A549 (cell line): ENCODE data around the gene EIF3L. TPM values are rescaled to one million over a fixed set of nuclear protein-coding genes. Genes with fewer than 3 reads are reported as not detected.

Source experiments
- ATAC-seq, 2 experiments: fragments of 200-7000 bp in 1 of 2; fragments of >200 bp in 1 of 2; cut with Nextera tagmentation in 1 of 2; cut with Tn5 transposase in 1 of 2; 3 replicates each; pipeline versions ENCODE4 v1.8.0 to v1.9.1; 2018 to 2020; ENCODE audit warnings: mild to moderate bottlenecking in 1 of 2, moderate library complexity in 1 of 2
- CTCF ChIA-PET: fragments of 300-600 bp; sonication (Branson Sonifier 250); formaldehyde crosslinking; extraction: SDS; loops from one replicate; lab custom pipeline; 2021; ENCODE audit warnings: antibody characterized with exemption, inconsistent platforms; lab: Yijun Ruan, JAX
- POLR2A ChIA-PET: fragments of 350-600 bp; formaldehyde crosslinking; extraction: SDS; loops from one replicate; lab custom pipeline; 2021; ENCODE audit warnings: antibody characterized with exemption, inconsistent platforms; lab: Yijun Ruan, JAX
- DNase-seq, 2 experiments: peaks; one replicate each; pipeline versions ENCODE4 v3.0.0 to v3.0.0-alpha.2; 2011 to 2016; ENCODE audit warnings: low read depth in 1 of 2, low spot score in 1 of 2
- FAIRE-seq: peaks from 2 replicates; lab custom pipeline; 2011; peaks lifted over from hg19 to GRCh38; lab: Jason Lieb, UNC
- H3K27ac ChIP-seq, 2 experiments: fragments of >200 bp; sonication (Bioruptor Twin); formaldehyde crosslinking; 3 replicates each; pipeline ENCODE4 v1.5.1; 2016 to 2017
- H3K4me1 ChIP-seq: fragments of >200 bp; sonication (Bioruptor Twin); formaldehyde crosslinking; 3 replicates; pipeline ENCODE4 v1.6.1; 2016
- H3K4me2 ChIP-seq: fragments of >200 bp; sonication (Bioruptor Twin); formaldehyde crosslinking; 3 replicates; pipeline ENCODE4 v1.6.1; 2016
- H3K4me3 ChIP-seq: fragments of >200 bp; sonication (Bioruptor Twin); formaldehyde crosslinking; 3 replicates; pipeline ENCODE4 v1.5.1; 2016
- H3K9me3 ChIP-seq: fragments of >200 bp; sonication (Bioruptor Twin); formaldehyde crosslinking; 3 replicates; pipeline ENCODE4 v1.6.1; 2016
- ATOH8 ChIP-seq: fragments of 250-450 bp; sonication (Bioruptor Pico); IDR thresholded peaks from 2 replicates; pipeline ENCODE4 v1.5.0; 2020; ENCODE audit warnings: low read depth, mild to moderate bottlenecking, moderate library complexity
- BHLHE40 ChIP-seq: IDR thresholded peaks from 2 replicates; pipeline ENCODE4 v1.6.1; 2012; ENCODE audit warnings: low read depth, low read length, inconsistent platforms
- CBX2 ChIP-seq: fragments of 200-600 bp; sonication (generic); IDR thresholded peaks from 2 replicates; pipeline ENCODE4 v1.6.1; 2016; ENCODE audit warnings: low read depth, mild to moderate bottlenecking, borderline replicate concordance
- EP300 ChIP-seq, 2 experiments: fragments of >200 bp; sonication (Bioruptor Twin); formaldehyde crosslinking; IDR thresholded peaks; 2 replicates in 1 of 2; 3 replicates in 1 of 2; pipeline ENCODE4 v1.6.1; 2016 to 2017
- FOXS1 ChIP-seq: fragments of 250-450 bp; sonication (Bioruptor Pico); IDR thresholded peaks from 2 replicates; pipeline ENCODE4 v1.5.0; 2020; ENCODE audit warnings: mild to moderate bottlenecking, moderate library complexity
- HES2 ChIP-seq: fragments of >200 bp; sonication (Bioruptor Twin); formaldehyde crosslinking; IDR thresholded peaks from 2 replicates; pipeline ENCODE4 v1.6.1; 2016
- HOXA7 ChIP-seq: fragments of 250-450 bp; sonication (Bioruptor Pico); IDR thresholded peaks from 2 replicates; pipeline ENCODE4 v1.5.0; 2020; ENCODE audit warnings: mild to moderate bottlenecking, moderate library complexity
- JUNB ChIP-seq: fragments of >200 bp; sonication (Bioruptor Twin); formaldehyde crosslinking; IDR thresholded peaks from 2 replicates; pipeline ENCODE4 v1.6.1; 2016
- MAFK ChIP-seq: fragments of 450-650 bp; IDR thresholded peaks from 2 replicates; pipeline ENCODE4 v1.6.1; 2014; ENCODE audit not compliant: partially characterized antibody
- MAX ChIP-seq: IDR thresholded peaks from 2 replicates; pipeline ENCODE4 v1.6.1; 2012
- MAZ ChIP-seq: fragments of 150-350 bp; IDR thresholded peaks from 2 replicates; pipeline ENCODE4 v1.6.1; 2014; ENCODE audit warnings: antibody characterized with exemption, low read depth, low read length, borderline replicate concordance
- NR3C1 ChIP-seq: fragments of >200 bp; sonication (Bioruptor Twin); formaldehyde crosslinking; IDR thresholded peaks from 3 replicates; pipeline ENCODE4 v1.6.1; 2017
- PBX3 ChIP-seq: IDR thresholded peaks from 2 replicates; pipeline ENCODE4 v1.6.1; 2012
- RARB ChIP-seq: fragments of 250-450 bp; sonication (Bioruptor Pico); IDR thresholded peaks from 2 replicates; pipeline ENCODE4 v1.8.0; 2021; ENCODE audit warnings: mild to moderate bottlenecking, moderate library complexity
- RCOR1 ChIP-seq: fragments of 150-350 bp; IDR thresholded peaks from 2 replicates; pipeline ENCODE4 v1.6.1; 2014; ENCODE audit warnings: antibody characterized with exemption, low read length, low read depth
- TP53 ChIP-seq: fragments of 250-450 bp; sonication (Bioruptor Pico); IDR thresholded peaks from 2 replicates; pipeline ENCODE4 v1.5.0; 2021; ENCODE audit warnings: mild to moderate bottlenecking, moderate library complexity
- ZC3H11A ChIP-seq: fragments of 450-650 bp; IDR thresholded peaks from 2 replicates; pipeline ENCODE4 v1.6.1; 2014; ENCODE audit warnings: antibody characterized with exemption, mild to moderate bottlenecking
- ZFP36 ChIP-seq: fragments of 450-650 bp; IDR thresholded peaks from 2 replicates; pipeline ENCODE4 v1.6.1; 2014; ENCODE audit warnings: borderline replicate concordance; ENCODE audit not compliant: partially characterized antibody
- ZNF302 ChIP-seq: fragments of 250-450 bp; sonication (Bioruptor Pico); IDR thresholded peaks from 2 replicates; pipeline ENCODE4 v1.9.0; 2021; ENCODE audit warnings: inconsistent platforms, mild to moderate bottlenecking, moderate library complexity
- WGBS: methylation state at CpG from one replicate; pipeline ENCODE4 v1.1.6; 2017; ENCODE audit errors: missing lambda C conversion rate; 5-methylcytosine and 5-hydroxymethylcytosine counted together
- polyA plus RNA-seq, 4 experiments: library from polyadenylated mRNA; depleted of rRNA in 3 of 4; stranded (reverse); fragments of >200 nt; fragmentation: RNase III in 1 of 4; extraction: RNeasy Plus Mini Kit Qiagen cat#74134 plus additional on column Dnase treatment in 1 of 4; gene quantifications; 2 replicates in 3 of 4; 3 replicates in 1 of 4; pipeline ENCODE4 v1.2.3, GENCODE V29; 2011 to 2017
- TF ChIP-seq, protein P1 (sequence below): fragments of >200 bp; sonication (Bioruptor Twin); formaldehyde crosslinking; IDR thresholded peaks from 3 replicates; pipeline ENCODE4 v1.5.1; 2016
- TF ChIP-seq, protein P2 (sequence below): fragments of 150-350 bp; IDR thresholded peaks from 2 replicates; pipeline ENCODE4 v1.6.1; 2014; ENCODE audit warnings: low read depth, mild to moderate bottlenecking, low read length

Gene EIF3L
- polyA plus RNA-seq, 2 of the 4 experiments (the other 2 are of a cell fraction) = 218 to 423 TPM

- H3K9me3 ChIP-seq = no peaks in the 10 kb centered on the region
- CTCF ChIA-PET = interaction anchor here (0.7 to 5.3 kb wide), 8 partner anchors 9 to 80 kb away, joined by 3 to 23 read pairs (median 5); no protein-coding TSS in a partner anchor
- no peak for TF ChIP-seq HES2
- TF ChIP-seq RARB (CRISPR knock-in tag) = no peak
- no peak for TF ChIP-seq ZNF302 (CRISPR knock-in tag)
- TF ChIP-seq ZFP36 = peak; percentile 38
- H3K27ac ChIP-seq = peak overlapping the region; percentile 71 to 83
- DNase-seq (no peak), FAIRE-seq (no peak), ATAC-seq (peak in 1 of 2 experiments; percentile 9; a peak in 3 of 6 replicates)
- H3K4me3 ChIP-seq = no peak overlapping the region
- no peak overlapping the region for H3K4me2 ChIP-seq
- H3K4me1 ChIP-seq = peaks cover 43% of the 10 kb centered on the region
- 92% methylated on average over 2 of the region's 2 CpGs for WGBS
- POLR2A ChIA-PET = interaction anchor here (0.6 to 1.9 kb wide), 2 partner anchors 8 to 784 kb away, joined by 3 to 7 read pairs; partner anchors contain the start of genes MICALL1 and TOMM22
These were observed 48.6 kb downstream of the EIF3L start for GRCh38 chr22:37897807-37898206.

DNA sequence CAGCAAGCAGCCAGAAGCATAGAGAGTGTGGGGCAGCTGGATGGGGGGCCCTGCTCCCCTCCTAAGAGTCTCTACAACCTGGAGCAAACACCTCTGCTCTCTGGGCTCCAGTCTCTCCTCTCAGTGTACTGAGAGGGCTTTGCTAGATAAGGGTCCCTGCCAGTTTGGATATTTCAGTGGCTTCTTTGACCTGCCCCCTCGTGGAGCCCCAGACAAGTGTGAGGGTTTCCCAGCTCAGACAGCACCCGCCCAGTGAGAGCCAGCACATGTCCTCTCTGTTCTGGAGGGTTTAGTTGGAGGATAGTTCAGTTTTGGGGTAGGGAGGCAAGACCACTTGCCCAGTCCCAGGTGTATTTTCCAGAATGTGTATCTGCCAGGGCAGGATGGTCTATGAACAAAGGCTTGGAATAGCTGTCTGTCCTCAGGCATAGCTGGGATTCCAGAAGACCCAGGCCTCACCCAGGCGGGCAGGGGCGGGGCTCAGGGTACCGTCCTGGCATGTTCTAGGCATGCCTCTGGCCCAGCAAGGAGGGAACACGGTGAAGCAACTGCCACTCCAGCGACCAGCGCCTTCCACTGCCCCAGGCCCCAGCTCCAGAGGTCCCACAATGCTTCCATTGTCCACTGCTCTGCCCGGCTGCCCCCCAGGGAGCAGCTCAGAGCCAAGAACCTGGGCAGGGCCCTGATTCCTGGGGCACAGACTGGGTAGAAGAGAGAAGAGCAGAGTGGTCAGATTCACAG lies 49.4 kb downstream of the EIF3L start:
- H3K4me3 ChIP-seq = no peak overlapping the region
- no peak for FAIRE-seq
- peak overlapping the region; percentile 71 to 83 for H3K27ac ChIP-seq
- peak in 1 of 2 experiments; percentile 52 for DNase-seq
- POLR2A ChIA-PET = no interaction called here
- H3K9me3 ChIP-seq = no peaks in the 10 kb centered on the region
- peaks cover 41% of the 10 kb centered on the region for H3K4me1 ChIP-seq
- peak overlapping the region; percentile 38; the same call in 2 of the 3 replicates for H3K4me2 ChIP-seq
- WGBS = 58% methylated on average over 2 of the region's 9 CpGs
- CTCF ChIA-PET = interaction anchor here (0.6 to 5.3 kb wide), 8 partner anchors 9 to 81 kb away, joined by 3 to 23 read pairs (median 5); no protein-coding TSS in a partner anchor
- peak; percentile 35 to 50; a peak in 3 of 6 replicates for ATAC-seq
- TF ChIP-seq TP53 (CRISPR knock-in tag) = no peak
- no peak for TF ChIP-seq CBX2
- no peak for TF ChIP-seq ATOH8
- TF ChIP-seq, protein P1, sequence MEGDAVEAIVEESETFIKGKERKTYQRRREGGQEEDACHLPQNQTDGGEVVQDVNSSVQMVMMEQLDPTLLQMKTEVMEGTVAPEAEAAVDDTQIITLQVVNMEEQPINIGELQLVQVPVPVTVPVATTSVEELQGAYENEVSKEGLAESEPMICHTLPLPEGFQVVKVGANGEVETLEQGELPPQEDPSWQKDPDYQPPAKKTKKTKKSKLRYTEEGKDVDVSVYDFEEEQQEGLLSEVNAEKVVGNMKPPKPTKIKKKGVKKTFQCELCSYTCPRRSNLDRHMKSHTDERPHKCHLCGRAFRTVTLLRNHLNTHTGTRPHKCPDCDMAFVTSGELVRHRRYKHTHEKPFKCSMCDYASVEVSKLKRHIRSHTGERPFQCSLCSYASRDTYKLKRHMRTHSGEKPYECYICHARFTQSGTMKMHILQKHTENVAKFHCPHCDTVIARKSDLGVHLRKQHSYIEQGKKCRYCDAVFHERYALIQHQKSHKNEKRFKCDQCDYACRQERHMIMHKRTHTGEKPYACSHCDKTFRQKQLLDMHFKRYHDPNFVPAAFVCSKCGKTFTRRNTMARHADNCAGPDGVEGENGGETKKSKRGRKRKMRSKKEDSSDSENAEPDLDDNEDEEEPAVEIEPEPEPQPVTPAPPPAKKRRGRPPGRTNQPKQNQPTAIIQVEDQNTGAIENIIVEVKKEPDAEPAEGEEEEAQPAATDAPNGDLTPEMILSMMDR = no peak
- no peak for TF ChIP-seq MAFK
- TF ChIP-seq JUNB = no peak
- TF ChIP-seq MAZ = no peak
- no peak for TF ChIP-seq FOXS1 (CRISPR knock-in tag)
- TF ChIP-seq, protein P2, sequence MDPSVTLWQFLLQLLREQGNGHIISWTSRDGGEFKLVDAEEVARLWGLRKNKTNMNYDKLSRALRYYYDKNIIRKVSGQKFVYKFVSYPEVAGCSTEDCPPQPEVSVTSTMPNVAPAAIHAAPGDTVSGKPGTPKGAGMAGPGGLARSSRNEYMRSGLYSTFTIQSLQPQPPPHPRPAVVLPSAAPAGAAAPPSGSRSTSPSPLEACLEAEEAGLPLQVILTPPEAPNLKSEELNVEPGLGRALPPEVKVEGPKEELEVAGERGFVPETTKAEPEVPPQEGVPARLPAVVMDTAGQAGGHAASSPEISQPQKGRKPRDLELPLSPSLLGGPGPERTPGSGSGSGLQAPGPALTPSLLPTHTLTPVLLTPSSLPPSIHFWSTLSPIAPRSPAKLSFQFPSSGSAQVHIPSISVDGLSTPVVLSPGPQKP = no peak
- TF ChIP-seq HOXA7 (CRISPR knock-in tag) = no peak
- TF ChIP-seq RCOR1 = no peak
- TF ChIP-seq ZC3H11A = no peak
- no peak for TF ChIP-seq BHLHE40
- TF ChIP-seq MAX = no peak
- TF ChIP-seq ZNF302 (CRISPR knock-in tag) = no peak
- TF ChIP-seq NR3C1 = no peak
- no peak for TF ChIP-seq ZFP36
- no peak for TF ChIP-seq RARB (CRISPR knock-in tag)
- TF ChIP-seq EP300 (IDR thresholded peaks at IDR 0.05) = no peak
- no peak for TF ChIP-seq PBX3
